GM18907 (cell line): ENCODE data around the gene TACO1.

Experiments
- ATAC-seq: cut with Tn5 transposase; IDR thresholded peaks from one replicate; pipeline ENCODE4 v1.9.1; 2021; ENCODE audit warnings: mild to moderate bottlenecking, moderate library complexity; ENCODE audit not compliant: unreplicated experiment

Gene TACO1

DNA sequence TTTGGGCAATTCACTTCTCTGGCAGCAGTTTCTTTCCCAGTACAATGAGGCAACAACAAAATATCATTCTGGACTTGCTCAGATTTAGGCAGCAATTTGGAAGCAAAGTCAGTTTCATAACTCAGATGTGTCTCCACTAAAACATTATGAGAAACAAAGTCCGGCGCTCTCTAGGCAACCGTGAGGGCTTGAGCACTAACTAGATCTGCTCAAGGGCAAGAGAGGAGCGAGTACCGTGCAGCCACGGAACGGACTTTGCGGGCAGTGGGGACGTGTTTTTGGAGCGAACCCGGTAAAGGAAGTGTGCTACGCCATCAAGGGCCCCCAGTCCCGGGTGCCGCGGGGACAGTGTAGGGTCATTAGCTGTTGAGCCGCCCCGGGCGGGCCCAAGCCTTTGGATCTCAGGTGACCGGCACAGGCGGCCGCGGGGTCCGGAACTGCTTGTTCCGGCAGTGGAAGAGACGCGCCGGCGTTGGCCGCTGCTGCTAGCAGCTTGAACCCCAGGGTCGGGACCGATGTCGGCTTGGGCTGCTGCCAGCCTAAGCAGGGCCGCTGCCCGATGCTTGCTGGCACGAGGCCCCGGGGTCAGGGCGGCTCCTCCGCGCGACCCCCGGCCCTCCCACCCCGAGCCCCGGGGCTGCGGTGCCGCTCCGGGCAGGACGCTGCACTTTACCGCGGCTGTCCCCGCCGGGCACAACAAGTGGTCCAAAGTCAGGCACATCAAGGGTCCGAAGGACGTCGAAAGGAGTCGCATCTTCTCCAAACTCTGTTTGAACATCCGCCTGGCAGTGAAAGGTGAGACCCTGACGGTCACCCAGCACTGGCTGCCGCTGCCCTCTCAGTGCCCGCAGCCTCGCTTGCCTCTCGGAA is at the start of gene TACO1:
TACO1 (plus strand) TSS at position 327 of the 870 bp plus-strand sequence; CDS start at position 516, 189 bp downstream.
- ATAC-seq = peak; percentile 93

DNA sequence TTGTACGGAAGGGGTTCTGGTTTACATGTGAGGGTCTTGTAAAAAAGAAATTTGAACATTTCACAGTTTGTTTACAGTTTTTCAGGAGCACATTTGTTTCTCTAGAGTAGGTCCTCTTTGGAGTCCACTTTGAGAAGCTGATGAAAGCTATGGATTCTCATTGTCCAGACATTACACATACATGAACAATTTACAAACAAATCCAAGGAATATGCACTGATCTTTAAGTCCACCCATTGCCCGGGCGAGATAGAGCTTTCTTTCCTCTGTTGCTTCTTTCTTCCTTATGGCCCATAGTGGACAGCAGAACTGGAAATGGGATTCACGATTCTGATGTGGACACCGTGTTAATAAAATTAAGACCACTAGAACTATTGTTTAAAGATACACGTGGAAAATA is 48.5 kb upstream of the TACO1 start:
- ATAC-seq = no peak

- no peak for ATAC-seq
Measured at GRCh38 chr17:63555500-63556156, 45.1 kb upstream of the TACO1 start.

- ATAC-seq = no peak
Measured at GRCh38 chr17:63557416-63557815, 43.3 kb upstream of the TACO1 start.

DNA sequence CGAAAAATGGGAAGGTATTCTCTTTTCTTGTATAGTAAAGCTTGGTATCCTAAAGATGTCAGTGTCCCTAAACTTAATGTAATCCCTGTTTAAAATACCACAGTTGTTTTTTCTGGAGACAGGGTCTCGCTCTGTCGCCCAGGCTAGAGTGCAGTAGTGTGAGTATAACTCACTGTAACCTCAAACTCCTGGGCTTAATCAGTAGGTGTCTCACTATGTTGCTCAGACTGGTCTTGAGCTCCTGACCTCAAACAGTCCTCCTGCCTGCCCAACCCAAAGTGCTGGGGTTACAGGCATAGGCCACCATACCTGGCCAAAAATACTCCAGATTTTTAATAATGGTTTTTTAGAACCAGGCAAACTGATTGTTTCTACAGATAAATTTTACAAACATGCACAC is 42.3 kb upstream of the TACO1 start:
- ATAC-seq = no peak

DNA sequence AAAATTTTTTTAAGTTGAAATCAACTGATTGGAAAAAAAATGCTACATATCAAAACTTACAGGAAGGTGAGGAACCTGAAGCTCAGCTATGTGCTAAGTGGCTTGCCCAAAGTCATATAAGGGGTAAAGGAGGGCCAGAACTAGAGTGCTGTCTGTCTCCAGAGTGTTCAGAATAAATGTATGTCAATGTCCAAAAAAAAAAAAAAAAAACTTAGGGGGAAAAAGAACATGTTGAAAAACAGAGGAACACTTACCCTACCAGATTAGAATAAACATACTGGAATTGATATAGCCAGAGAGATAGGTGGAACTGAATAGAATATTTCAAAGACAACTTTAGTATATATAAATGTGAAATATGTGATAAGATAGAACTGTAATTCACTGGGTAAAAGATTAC is 38.9 kb upstream of the TACO1 start:
- no peak for ATAC-seq

- ATAC-seq = no peak
Measured at GRCh38 chr17:63563339-63563738, 37.4 kb upstream of the TACO1 start.

DNA sequence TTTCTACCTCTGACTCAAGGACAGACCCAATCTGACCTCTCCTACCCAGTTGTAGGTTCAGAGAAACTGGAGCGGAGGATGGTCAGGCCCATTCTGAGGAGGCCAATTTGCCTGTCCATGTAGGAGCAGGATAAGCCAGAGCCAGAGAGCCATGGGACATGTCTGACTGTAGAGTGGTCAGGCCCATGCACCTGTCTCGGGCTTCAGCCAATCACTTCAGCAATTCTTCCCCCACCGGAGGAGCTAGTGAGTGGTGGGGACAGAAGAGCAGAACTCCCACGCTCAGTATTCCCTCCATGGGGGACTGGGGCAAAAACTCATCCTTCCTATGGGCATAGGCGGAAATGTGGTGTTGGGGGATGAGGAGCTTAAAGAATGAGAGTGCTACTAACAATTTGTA is 36.1 kb upstream of the TACO1 start:
- no peak for ATAC-seq

DNA sequence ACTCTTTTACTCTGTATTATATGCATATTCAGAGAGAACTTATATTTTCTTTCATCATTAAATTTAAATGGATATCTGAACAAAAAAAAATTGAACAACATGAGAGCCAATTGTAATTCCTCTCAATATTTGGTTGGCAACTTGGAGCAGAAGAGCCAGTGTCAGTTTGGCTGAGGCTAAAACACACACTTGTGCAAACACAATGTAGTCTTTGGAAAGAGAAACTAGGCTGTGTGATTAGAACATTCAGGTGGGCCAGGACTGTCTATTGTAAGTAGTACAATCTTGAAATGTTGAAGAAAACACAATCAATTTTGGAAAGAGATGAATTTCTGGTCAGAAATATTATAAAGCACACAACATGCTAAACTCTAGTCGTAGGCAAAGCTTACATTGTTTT is 33.5 kb upstream of the TACO1 start:
- ATAC-seq = no peak

GRCh38 chr17:63568563-63568962 is 32.1 kb upstream of the TACO1 start:
- ATAC-seq = no peak

- ATAC-seq = no peak
Measured at GRCh38 chr17:63571632-63572310, 28.9 kb upstream of the TACO1 start.

- no peak for ATAC-seq
Measured at GRCh38 chr17:63573634-63574033, 27.1 kb upstream of the TACO1 start.

- ATAC-seq = no peak
Measured at GRCh38 chr17:63578027-63578768, 22.5 kb upstream of the TACO1 start.

DNA sequence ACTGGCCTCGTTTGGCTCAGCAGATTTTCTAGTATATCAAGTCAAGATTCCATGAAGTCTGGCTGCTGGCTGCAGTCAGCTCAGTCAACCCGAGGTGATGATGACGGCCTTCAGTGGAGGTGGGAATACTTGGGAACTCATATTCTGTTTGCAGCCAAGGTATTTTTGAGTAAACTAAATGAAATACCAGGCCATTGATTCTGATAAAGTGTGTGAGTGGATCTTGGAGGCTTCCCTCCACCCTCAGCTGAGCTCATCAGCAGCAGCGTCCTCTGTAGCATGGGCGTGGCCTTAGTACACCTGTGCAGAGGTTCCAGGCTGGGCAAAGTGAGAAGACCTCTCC is 22.0 kb upstream of the TACO1 start:
- ATAC-seq = no peak

DNA sequence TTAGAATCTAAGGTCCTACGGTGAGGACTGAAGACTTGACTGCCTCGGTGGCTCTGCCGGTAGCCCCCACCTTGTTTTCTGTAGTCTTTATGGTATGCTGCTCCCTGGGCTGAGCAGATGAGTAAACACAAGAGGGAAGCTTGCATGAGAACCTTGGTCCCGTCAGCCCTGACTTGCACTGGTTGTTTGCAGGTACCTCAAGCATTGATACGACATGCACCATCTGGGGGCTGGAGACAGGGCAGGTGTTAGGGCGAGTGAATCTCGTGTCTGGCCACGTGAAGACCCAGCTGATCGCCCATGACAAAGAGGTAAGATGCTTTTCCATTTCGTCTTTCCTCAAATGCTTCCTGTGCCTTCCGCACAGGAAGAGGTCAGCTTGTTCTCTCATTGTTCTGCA is 21.1 kb upstream of the TACO1 start:
- no peak for ATAC-seq

DNA sequence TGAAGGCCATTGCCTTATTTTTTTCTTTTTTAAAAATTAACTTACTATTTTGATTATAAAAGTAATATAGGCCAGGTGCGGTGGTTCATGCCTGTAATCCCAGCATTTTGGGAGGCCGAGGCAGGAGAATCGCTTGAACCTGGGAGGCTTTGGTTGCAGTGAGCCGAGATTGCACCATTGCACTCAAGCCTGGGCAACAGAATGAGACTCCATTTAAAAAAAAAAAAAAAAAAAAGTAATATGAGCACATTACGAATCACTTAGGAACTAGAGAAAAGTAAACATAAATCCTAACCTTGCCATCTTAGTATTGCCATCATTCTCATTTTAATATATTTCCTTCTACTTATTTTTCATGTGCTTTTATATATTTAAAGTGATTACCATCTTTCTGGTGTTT is 12.9 kb upstream of the TACO1 start:
- ATAC-seq = no peak

- ATAC-seq = no peak
Measured at GRCh38 chr17:63588797-63589196, 11.9 kb upstream of the TACO1 start.

- no peak for ATAC-seq
Measured at GRCh38 chr17:63589646-63590045, 11.0 kb upstream of the TACO1 start.

DNA sequence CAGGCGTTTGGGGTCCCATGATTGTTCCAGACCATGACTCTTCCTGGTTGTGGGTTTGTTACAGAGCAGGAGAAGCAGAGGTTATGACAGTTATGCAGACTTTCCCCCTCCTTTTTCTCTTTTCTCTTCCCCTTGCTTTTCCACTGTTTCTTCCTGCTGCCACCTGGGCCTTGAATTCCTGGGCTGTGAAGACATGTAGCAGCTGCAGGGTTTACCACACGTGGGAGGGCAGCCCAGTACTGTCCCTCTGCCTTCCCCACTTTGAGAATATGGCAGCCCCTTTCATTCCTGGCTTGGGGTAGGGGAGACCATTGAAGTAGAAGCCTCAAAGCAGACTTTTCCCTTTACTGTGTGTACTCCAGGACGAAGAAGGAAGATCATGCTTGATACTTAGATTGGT is 7.9 kb upstream of the TACO1 start:
- ATAC-seq = no peak

- ATAC-seq = no peak
Measured at GRCh38 chr17:63595132-63595531, 5.6 kb upstream of the TACO1 start.

GRCh38 chr17:63596856-63597586 is 3.7 kb upstream of the TACO1 start:
- no peak for ATAC-seq
